Inferior parietal cortex (tissue), 1 donor: ENCODE data around the gene FAM83D.
A peak's percentile ranks its signal among the peaks of the same experiment; 100 is the strongest.
"Not testable (repeated sequence)": the region's sequence is repeated elsewhere in the genome, so short reads cannot be mapped to it uniquely, and the experiment has no call there.

ENCODE experiments used
- DNase-seq: peaks from one replicate; pipeline ENCODE4 v3.0.0-alpha.2; 2016; ENCODE audit errors: extremely low spot score

FAM83D gene

GRCh38 chr20:38965264-38965663 is 39.0 kb downstream of the FAM83D start:
- DNase-seq: no peak

GRCh38 chr20:38968090-38968489 is 41.9 kb downstream of the FAM83D start:
- DNase-seq: no peak

GRCh38 chr20:38969708-38970107 is 43.5 kb downstream of the FAM83D start:
- DNase-seq: no peak

GRCh38 chr20:38970302-38970701 is 44.1 kb downstream of the FAM83D start:
- no peak for DNase-seq

- no peak for DNase-seq
Measured at GRCh38 chr20:38973107-38973506, 46.9 kb downstream of the FAM83D start.

- no peak for DNase-seq
Measured at GRCh38 chr20:38973645-38974044, 47.4 kb downstream of the FAM83D start.

- no peak for DNase-seq
Measured at GRCh38 chr20:38975539-38976120, 49.4 kb downstream of the FAM83D start.

- no peak for DNase-seq
Measured at GRCh38 chr20:38979434-38979833, 53.2 kb downstream of the FAM83D start.

- no peak for DNase-seq
Measured at GRCh38 chr20:38979842-38980241, 53.6 kb downstream of the FAM83D start.

GRCh38 chr20:38982291-38982690 is 56.1 kb downstream of the FAM83D start:
- DNase-seq: no peak

- DNase-seq: no peak
Measured at GRCh38 chr20:38985060-38985459, 58.8 kb downstream of the FAM83D start.

GRCh38 chr20:38985603-38986170 is 59.5 kb downstream of the FAM83D start:
- peak; percentile 50 for DNase-seq

GRCh38 chr20:38986663-38987062 is 60.4 kb downstream of the FAM83D start:
- DNase-seq: no peak

GRCh38 chr20:38987777-38988176 is 61.6 kb downstream of the FAM83D start:
- no peak for DNase-seq

GRCh38 chr20:38990728-38991127 is 64.5 kb downstream of the FAM83D start:
- no peak for DNase-seq

GRCh38 chr20:38991814-38992704 is 65.8 kb downstream of the FAM83D start:
- DNase-seq: no peak

- no peak for DNase-seq
Measured at GRCh38 chr20:38995536-38996044, 69.4 kb downstream of the FAM83D start.

GRCh38 chr20:38996866-38997265 is 70.6 kb downstream of the FAM83D start:
- not testable (repeated sequence) for DNase-seq

GRCh38 chr20:38997622-38998021 is 71.4 kb downstream of the FAM83D start:
- DNase-seq: no peak

GRCh38 chr20:38999217-38999616 is 73.0 kb downstream of the FAM83D start:
- DNase-seq: no peak

- DNase-seq: no peak
Measured at GRCh38 chr20:38999965-39000910, 74.0 kb downstream of the FAM83D start.
